K562 (cell line): Measurements from ENCODE around the gene MAPK4. TPM values are rescaled to one million over a fixed set of nuclear protein-coding genes. Genes with fewer than 3 reads are reported as not detected.

Experiments used
- ATAC-seq: fragments of 200-7000 bp; cut with Tn5 transposase; 3 replicates; pipeline ENCODE4 v1.9.1; 2020; ENCODE audit warnings: moderate library complexity
- BruUV-seq: library from RNA; stranded (reverse); fragments of 400-500 nt; replicated peaks from 2 replicates; lab custom pipeline; 2021; lab: Mats Ljungman, UMichigan
- CTCF ChIA-PET: fragments of 300-600 bp; formaldehyde crosslinking; extraction: SDS; loops from one replicate; lab custom pipeline; 2021; ENCODE audit warnings: low intra/inter-chr PET ratio; lab: Yijun Ruan, JAX
- POLR2A ChIA-PET: fragments of 300-600, 350-650 bp; sonication (Branson Sonifier 250); formaldehyde crosslinking; extraction: SDS; loops from one replicate; lab custom pipeline; 2021; ENCODE audit warnings: antibody characterized with exemption, inconsistent platforms; lab: Yijun Ruan, JAX
- DNase-seq, 4 experiments: peaks; one replicate each; pipeline versions ENCODE4 v3.0.0 to v3.0.0-alpha.2; 2011 to 2018; ENCODE audit warnings: low spot score in 3 of 4, mixed read lengths in 3 of 4; ENCODE audit errors: extremely low read depth in 1 of 4
- FAIRE-seq: peaks from 2 replicates; lab custom pipeline; 2011; peaks lifted over from hg19 to GRCh38; lab: Jason Lieb, UNC
- H2AFZ ChIP-seq: 2 replicates; pipeline ENCODE4 v1.6.0; 2011; ENCODE audit warnings: low read depth, low read length, control low read depth, inconsistent platforms
- H3K27ac ChIP-seq: fragments of 200-600 bp; 3 replicates; pipeline ENCODE4 v1.8.0; 2011; ENCODE audit warnings: low read depth, mild to moderate bottlenecking, control low read depth, inconsistent platforms, low read length, moderate library complexity, mixed read lengths; ENCODE audit errors: extremely low read depth
- H3K27me3 ChIP-seq, 2 experiments: fragments of 300-600 bp in 1 of 2; 2 replicates in 1 of 2; 3 replicates in 1 of 2; pipeline versions ENCODE4 v1.6.0 to v1.8.0; 2011; ENCODE audit warnings: inconsistent platforms in 2 of 2, low read length in 2 of 2, mild to moderate bottlenecking in 1 of 2, mixed read lengths in 1 of 2, moderate library complexity in 1 of 2; ENCODE audit not compliant: control insufficient read depth in 2 of 2, insufficient read depth in 2 of 2
- H3K36me3 ChIP-seq: fragments of 300-600 bp; 3 replicates; pipeline ENCODE4 v1.8.0; 2011; ENCODE audit warnings: mild to moderate bottlenecking, low read length, inconsistent platforms; ENCODE audit not compliant: control insufficient read depth, insufficient read depth
- H3K4me1 ChIP-seq, 2 experiments: fragments of 200-600 bp in 1 of 2; replicated peaks in 1 of 2; 2 replicates in 1 of 2; 3 replicates in 1 of 2; pipeline versions ENCODE4 v1.5.1 to v1.8.0; 2011; ENCODE audit warnings: inconsistent platforms in 2 of 2, low read length in 2 of 2, mild to moderate bottlenecking in 1 of 2, mixed read lengths in 1 of 2, moderate library complexity in 1 of 2; ENCODE audit not compliant: control insufficient read depth in 2 of 2, insufficient read depth in 2 of 2
- H3K4me2 ChIP-seq: 2 replicates; pipeline ENCODE4 v1.6.1; 2011; ENCODE audit warnings: low read length, control low read depth, inconsistent platforms, mixed read lengths; ENCODE audit not compliant: insufficient read depth
- H3K4me3 ChIP-seq: fragments of 200-600 bp; sonication (generic), shearing (Covaris generic); 2 replicates; pipeline ENCODE4 v1.5.1; 2016; ENCODE audit warnings: control low read depth, inconsistent platforms
- H3K79me2 ChIP-seq: fragments of 200-600 bp; 3 replicates; pipeline ENCODE4 v1.8.0; 2011; ENCODE audit warnings: low read length, inconsistent platforms; ENCODE audit not compliant: control insufficient read depth, insufficient read depth
- H3K9ac ChIP-seq, 2 experiments: 2 replicates each; pipeline versions ENCODE4 v1.6.0 to v1.6.1; 2011; ENCODE audit warnings: low read depth in 2 of 2, low read length in 2 of 2, control low read depth in 1 of 2, inconsistent platforms in 1 of 2, mild to moderate bottlenecking in 1 of 2, mixed read lengths in 1 of 2; ENCODE audit not compliant: insufficient read depth in 1 of 2
- H3K9me1 ChIP-seq: one replicate; pipeline ENCODE4 v1.6.0; 2011; ENCODE audit warnings: inconsistent platforms, mild to moderate bottlenecking, low read length, moderate library complexity; ENCODE audit not compliant: control insufficient read depth, insufficient read depth
- H3K9me3 ChIP-seq: replicated peaks from 2 replicates; pipeline ENCODE4 v1.5.1; 2011; ENCODE audit warnings: low read depth, low read length, inconsistent platforms; ENCODE audit not compliant: control insufficient read depth, insufficient read depth
- H4K20me1 ChIP-seq: replicated peaks from 2 replicates; pipeline ENCODE4 v1.6.1; 2011; ENCODE audit warnings: low read length, inconsistent platforms, mixed read lengths; ENCODE audit not compliant: control insufficient read depth, insufficient read depth
- ADNP ChIP-seq: fragments of 200-800 bp; sonication (Bioruptor generic); IDR thresholded peaks from 2 replicates; pipeline ENCODE4 v1.6.1; 2016; ENCODE audit warnings: missing genetic modification characterization, missing compliant biosample characterization
- DDX20 ChIP-seq: fragments of 450-650 bp; IDR thresholded peaks from 2 replicates; pipeline ENCODE4 v1.6.1; 2016; ENCODE audit warnings: missing genetic modification characterization, low read depth, mild to moderate bottlenecking, missing compliant biosample characterization, moderate library complexity
- GABPA ChIP-seq: fragments of 200-800 bp; sonication (Bioruptor generic); conservative IDR thresholded peaks from 2 replicates; pipeline ENCODE4 v1.6.1; 2016; ENCODE audit warnings: low read depth, missing genetic modification characterization, missing compliant biosample characterization
- L3MBTL2 ChIP-seq: fragments of 450-650 bp; IDR thresholded peaks from 2 replicates; pipeline ENCODE4 v1.6.1; 2016; ENCODE audit warnings: mild to moderate bottlenecking, moderate library complexity
- PKNOX1 ChIP-seq: fragments of 450-650 bp; IDR thresholded peaks from 2 replicates; pipeline ENCODE4 v1.6.1; 2016
- RB1 ChIP-seq: fragments of 450-650 bp; IDR thresholded peaks from 2 replicates; pipeline ENCODE4 v1.6.1; 2017; ENCODE audit warnings: low read depth, mild to moderate bottlenecking
- RBM15 ChIP-seq: fragments of 200-400 bp; formaldehyde crosslinking; IDR thresholded peaks from 2 replicates; pipeline ENCODE4 v1.6.1; 2018; ENCODE audit warnings: mild to moderate bottlenecking, low read length, moderate library complexity; ENCODE audit not compliant: insufficient read depth
- SMC3 ChIP-seq: conservative IDR thresholded peaks from 2 replicates; pipeline ENCODE4 v1.6.1; 2011; ENCODE audit warnings: low read depth, low read length, improper control_type of control experiment; ENCODE audit not compliant: insufficient read depth
- ZBED1 ChIP-seq: IDR thresholded peaks from 2 replicates; pipeline ENCODE4 v1.6.1; 2014
- ZNF197 ChIP-seq: fragments of 200-800 bp; sonication (Bioruptor generic); IDR thresholded peaks from 2 replicates; pipeline ENCODE4 v1.6.1; 2016; ENCODE audit warnings: low read depth, missing genetic modification characterization, missing compliant biosample characterization
- ZNF311 ChIP-seq: fragments of 250-450 bp; sonication (Bioruptor Pico); IDR thresholded peaks from 2 replicates; pipeline ENCODE4 v1.4.0; 2020; ENCODE audit warnings: mild to moderate bottlenecking, moderate library complexity
- ZNF57 ChIP-seq: fragments of 450-650 bp; formaldehyde crosslinking; IDR thresholded peaks from 2 replicates; pipeline ENCODE4 v1.4.0; 2020; ENCODE audit warnings: mild to moderate bottlenecking, moderate library complexity
- WGBS: fragments of 100-300 bp; shearing (Covaris generic); methylation state at CpG from one replicate; pipeline ENCODE4 v1.1.6; 2016; ENCODE audit warnings: low coverage, mixed read lengths; ENCODE audit not compliant: insufficient coverage; ENCODE audit errors: missing lambda C conversion rate; 5-methylcytosine and 5-hydroxymethylcytosine counted together
- in situ Hi-C: fragments of 300-500 bp; cut with MboI; formaldehyde crosslinking; loops from 4 replicates; pipeline ENCODE4 v1.15.0; 2018; ENCODE audit warnings: inconsistent platforms, mixed read lengths
- intact Hi-C: fragments of 100-400 bp; cut with micrococcal nuclease; formaldehyde crosslinking; loops from 2 replicates; pipeline ENCODE4 v1.14.2; 2022
- polyA plus RNA-seq, 8 experiments: library from polyadenylated mRNA; depleted of rRNA in 4 of 8; stranded (reverse) in 5 of 8; unstranded in 3 of 8; fragments of >200 nt; fragmentation: Nextera tagmentation in 2 of 8; fragmentation: Illumina TruSeq in 1 of 8; extraction: Ambion mirVana in 2 of 8; extraction: Trizol in 1 of 8; gene quantifications; 2 replicates each; pipeline versions ENCODE4 v1.2.1 to v1.2.3, GENCODE V29; 2011 to 2014; ENCODE audit warnings: inconsistent platforms in 1 of 8, missing spikeins in 1 of 8
- total RNA-seq, 7 experiments: library from RNA; depleted of rRNA in 6 of 7; stranded (reverse); fragments of >200 nt in 6 of 7; fragmentation: Illumina TruSeq in 2 of 7; extraction: Trizol in 2 of 7; gene quantifications; 2 replicates each; pipeline versions ENCODE4 v1.2.1 to v1.2.3, GENCODE V29; 2011 to 2021; ENCODE audit warnings: low replicate concordance in 1 of 7
- TF ChIP-seq, protein P1 (sequence below), 3 experiments: fragments of 200-800 bp in 1 of 3; fragments of 250-450 bp in 1 of 3; fragments of 450-650 bp in 1 of 3; sonication (Bioruptor Pico) in 1 of 3; sonication (Bioruptor generic) in 1 of 3; formaldehyde crosslinking in 1 of 3; IDR thresholded peaks; 2 replicates each; pipeline versions ENCODE4 v1.6.1 to v1.8.0; 2016 to 2022; ENCODE audit warnings: mild to moderate bottlenecking in 2 of 3, missing genetic modification characterization in 2 of 3, missing compliant biosample characterization in 1 of 3, moderate library complexity in 1 of 3
- TF ChIP-seq, protein P2 (sequence below): fragments of 450-650 bp; formaldehyde crosslinking; IDR thresholded peaks from 2 replicates; pipeline ENCODE4 v1.4.0; 2020; ENCODE audit warnings: mild to moderate bottlenecking, moderate library complexity
- TF ChIP-seq, protein P3 (sequence below): fragments of 200-800 bp; sonication (Bioruptor generic); IDR thresholded peaks from 2 replicates; pipeline ENCODE4 v1.6.1; 2017; ENCODE audit warnings: missing genetic modification characterization, missing compliant biosample characterization

Gene MAPK4
- total and polyA plus RNA-seq, 9 of the 15 experiments (the other 6 are each of a cell fraction or from before 2014, with no cell fraction given): not detected

- TF ChIP-seq RBM15 (no peak), SMC3 (no peak), ADNP (no peak), GABPA (tag) (no peak)
Measured at GRCh38 chr18:50642439-50642838, 82.6 kb downstream of the MAPK4 start (continued).

- H3K4me2 ChIP-seq: no peak overlapping the region
- H3K27me3 ChIP-seq: no peaks in the 10 kb centered on the region
- no TSS peak for BruUV-seq
- no peaks in the 10 kb centered on the region for H3K9me1 ChIP-seq
- H2AFZ ChIP-seq: no peak overlapping the region
- ATAC-seq (no peak), DNase-seq (no peak), FAIRE-seq (no peak)
- in situ Hi-C loops (no loop called here), intact Hi-C loops (no loop called here)
- 0% methylated on average over 1 of the region's 1 CpG for WGBS
- H3K9me3 ChIP-seq: no peaks in the 10 kb centered on the region
- H4K20me1 ChIP-seq: no peaks in the 10 kb centered on the region
- no peaks in the 10 kb centered on the region for H3K36me3 ChIP-seq
- ChIA-PET CTCF (no interaction called here), POLR2A (no interaction called here)
- no peaks in the 10 kb centered on the region for H3K4me1 ChIP-seq
- H3K4me3 ChIP-seq: no peak overlapping the region
- no peak overlapping the region for H3K9ac ChIP-seq
- no peak overlapping the region for H3K27ac ChIP-seq
- no peaks in the 10 kb centered on the region for H3K79me2 ChIP-seq
- no peak for TF ChIP-seq L3MBTL2
- TF ChIP-seq, protein P1, sequence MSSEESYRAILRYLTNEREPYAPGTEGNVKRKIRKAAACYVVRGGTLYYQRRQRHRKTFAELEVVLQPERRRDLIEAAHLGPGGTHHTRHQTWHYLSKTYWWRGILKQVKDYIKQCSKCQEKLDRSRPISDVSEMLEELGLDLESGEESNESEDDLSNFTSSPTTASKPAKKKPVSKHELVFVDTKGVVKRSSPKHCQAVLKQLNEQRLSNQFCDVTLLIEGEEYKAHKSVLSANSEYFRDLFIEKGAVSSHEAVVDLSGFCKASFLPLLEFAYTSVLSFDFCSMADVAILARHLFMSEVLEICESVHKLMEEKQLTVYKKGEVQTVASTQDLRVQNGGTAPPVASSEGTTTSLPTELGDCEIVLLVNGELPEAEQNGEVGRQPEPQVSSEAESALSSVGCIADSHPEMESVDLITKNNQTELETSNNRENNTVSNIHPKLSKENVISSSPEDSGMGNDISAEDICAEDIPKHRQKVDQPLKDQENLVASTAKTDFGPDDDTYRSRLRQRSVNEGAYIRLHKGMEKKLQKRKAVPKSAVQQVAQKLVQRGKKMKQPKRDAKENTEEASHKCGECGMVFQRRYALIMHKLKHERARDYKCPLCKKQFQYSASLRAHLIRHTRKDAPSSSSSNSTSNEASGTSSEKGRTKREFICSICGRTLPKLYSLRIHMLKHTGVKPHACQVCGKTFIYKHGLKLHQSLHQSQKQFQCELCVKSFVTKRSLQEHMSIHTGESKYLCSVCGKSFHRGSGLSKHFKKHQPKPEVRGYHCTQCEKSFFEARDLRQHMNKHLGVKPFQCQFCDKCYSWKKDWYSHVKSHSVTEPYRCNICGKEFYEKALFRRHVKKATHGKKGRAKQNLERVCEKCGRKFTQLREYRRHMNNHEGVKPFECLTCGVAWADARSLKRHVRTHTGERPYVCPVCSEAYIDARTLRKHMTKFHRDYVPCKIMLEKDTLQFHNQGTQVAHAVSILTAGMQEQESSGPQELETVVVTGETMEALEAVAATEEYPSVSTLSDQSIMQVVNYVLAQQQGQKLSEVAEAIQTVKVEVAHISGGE (CRISPR knock-in tag; IDR thresholded peaks at IDR 0.05): no peak
- no peak for TF ChIP-seq ZBED1
- no peak for TF ChIP-seq RB1
- no peak for TF ChIP-seq ZNF311 (CRISPR knock-in tag)
- TF ChIP-seq, protein P2, sequence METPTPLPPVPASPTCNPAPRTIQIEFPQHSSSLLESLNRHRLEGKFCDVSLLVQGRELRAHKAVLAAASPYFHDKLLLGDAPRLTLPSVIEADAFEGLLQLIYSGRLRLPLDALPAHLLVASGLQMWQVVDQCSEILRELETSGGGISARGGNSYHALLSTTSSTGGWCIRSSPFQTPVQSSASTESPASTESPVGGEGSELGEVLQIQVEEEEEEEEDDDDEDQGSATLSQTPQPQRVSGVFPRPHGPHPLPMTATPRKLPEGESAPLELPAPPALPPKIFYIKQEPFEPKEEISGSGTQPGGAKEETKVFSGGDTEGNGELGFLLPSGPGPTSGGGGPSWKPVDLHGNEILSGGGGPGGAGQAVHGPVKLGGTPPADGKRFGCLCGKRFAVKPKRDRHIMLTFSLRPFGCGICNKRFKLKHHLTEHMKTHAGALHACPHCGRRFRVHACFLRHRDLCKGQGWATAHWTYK (CRISPR knock-in tag): no peak
- no peak for TF ChIP-seq PKNOX1
- no peak for TF ChIP-seq ZNF197
- TF ChIP-seq ZNF57: no peak
- no peak for TF ChIP-seq DDX20 (tag)
- TF ChIP-seq, protein P3, sequence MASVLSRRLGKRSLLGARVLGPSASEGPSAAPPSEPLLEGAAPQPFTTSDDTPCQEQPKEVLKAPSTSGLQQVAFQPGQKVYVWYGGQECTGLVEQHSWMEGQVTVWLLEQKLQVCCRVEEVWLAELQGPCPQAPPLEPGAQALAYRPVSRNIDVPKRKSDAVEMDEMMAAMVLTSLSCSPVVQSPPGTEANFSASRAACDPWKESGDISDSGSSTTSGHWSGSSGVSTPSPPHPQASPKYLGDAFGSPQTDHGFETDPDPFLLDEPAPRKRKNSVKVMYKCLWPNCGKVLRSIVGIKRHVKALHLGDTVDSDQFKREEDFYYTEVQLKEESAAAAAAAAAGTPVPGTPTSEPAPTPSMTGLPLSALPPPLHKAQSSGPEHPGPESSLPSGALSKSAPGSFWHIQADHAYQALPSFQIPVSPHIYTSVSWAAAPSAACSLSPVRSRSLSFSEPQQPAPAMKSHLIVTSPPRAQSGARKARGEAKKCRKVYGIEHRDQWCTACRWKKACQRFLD (CRISPR knock-in tag): no peak
Measured at GRCh38 chr18:50644146-50644545, 84.3 kb downstream of the MAPK4 start.
